Adipocyte (in vitro differentiated cells): ENCODE data around the gene THEM5.
A peak's percentile ranks its signal among the peaks of the same experiment; 100 is the strongest.
"Not testable (repeated sequence)": the region's sequence is repeated elsewhere in the genome, so short reads cannot be mapped to it uniquely, and the experiment has no call there.

Source experiments
- DNase-seq: peaks from one replicate; pipeline ENCODE4 v3.0.0-alpha.2; 2015; ENCODE audit warnings: low read depth
- H3K27me3 ChIP-seq: replicated peaks from 2 replicates; pipeline ENCODE4 v1.7.0; 2013; ENCODE audit warnings: mild to moderate bottlenecking, low read length, moderate library complexity; ENCODE audit not compliant: control insufficient read depth, insufficient read depth
- H3K36me3 ChIP-seq: 2 replicates; pipeline ENCODE4 v1.7.0; 2013; ENCODE audit warnings: low read length, mild to moderate bottlenecking, moderate library complexity; ENCODE audit not compliant: control insufficient read depth, insufficient read depth, severe bottlenecking
- H3K4me1 ChIP-seq: 2 replicates; pipeline ENCODE4 v1.7.0; 2013; ENCODE audit warnings: mild to moderate bottlenecking, low read length, moderate library complexity; ENCODE audit not compliant: control insufficient read depth, insufficient read depth
- H3K4me3 ChIP-seq: 2 replicates; pipeline ENCODE4 v1.7.0; 2013; ENCODE audit warnings: mild to moderate bottlenecking, low read length, moderate library complexity
- H3K9ac ChIP-seq: 2 replicates; pipeline ENCODE4 v1.7.0; 2013; ENCODE audit warnings: mild to moderate bottlenecking, low read length, moderate library complexity
- H3K9me3 ChIP-seq: 2 replicates; pipeline ENCODE4 v1.7.0; 2013; ENCODE audit warnings: mild to moderate bottlenecking, low read length, moderate library complexity; ENCODE audit not compliant: control insufficient read depth

THEM5 gene

DNA sequence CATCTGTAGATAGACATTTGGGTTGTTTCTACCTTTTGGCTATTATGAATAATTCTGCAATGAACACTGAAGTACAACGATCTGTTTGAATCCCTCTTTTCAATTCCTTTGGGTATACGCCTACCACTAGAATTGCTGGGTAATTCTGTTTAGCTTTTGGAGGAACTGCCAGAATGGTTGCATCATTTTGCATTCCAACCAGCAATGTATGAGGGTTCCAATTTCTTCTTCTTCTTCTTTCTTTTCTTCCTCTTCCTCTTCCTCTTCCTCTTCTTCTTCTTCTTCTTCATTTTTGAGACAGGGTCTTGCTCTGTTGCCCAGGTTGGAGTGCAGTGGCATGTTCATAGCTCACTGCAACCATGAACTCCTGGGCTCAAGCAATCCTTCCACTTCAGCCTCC is 13.8 kb upstream of the THEM5 start:
- Histone ChIP-seq H3K27me3 (no peaks in the 10 kb centered on the region), H3K36me3 (no peaks in the 10 kb centered on the region), H3K9ac (no peak overlapping the region), H3K4me3 (no peak overlapping the region), H3K9me3 (no peaks in the 10 kb centered on the region), H3K4me1 (peaks cover 23% of the 10 kb centered on the region)
- no peak for DNase-seq

DNA sequence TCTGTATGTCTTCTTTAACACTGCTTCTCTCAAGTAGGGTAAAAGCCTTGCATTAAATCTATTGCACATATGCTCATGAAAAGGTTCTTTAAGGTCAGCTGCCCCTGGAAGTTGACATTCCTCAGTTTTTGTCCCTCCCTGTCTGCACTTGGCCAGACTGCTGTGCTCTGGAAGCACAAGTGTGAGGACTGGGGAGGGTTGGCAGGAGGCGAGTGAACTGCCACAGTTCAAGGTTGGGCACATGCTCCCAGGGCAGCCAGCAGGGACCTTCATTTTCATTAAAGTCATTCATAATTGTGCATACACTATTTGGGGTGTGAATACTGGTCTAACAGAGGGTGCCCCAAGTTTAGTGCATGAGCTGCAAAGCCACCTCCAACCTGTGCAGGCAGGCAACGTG is 10.9 kb upstream of the THEM5 start:
- Histone ChIP-seq H3K4me1 (peaks cover 23% of the 10 kb centered on the region), H3K9me3 (no peaks in the 10 kb centered on the region), H3K36me3 (no peaks in the 10 kb centered on the region), H3K4me3 (no peak overlapping the region), H3K27me3 (peaks cover 5% of the 10 kb centered on the region), H3K9ac (no peak overlapping the region)
- DNase-seq: no peak

DNA sequence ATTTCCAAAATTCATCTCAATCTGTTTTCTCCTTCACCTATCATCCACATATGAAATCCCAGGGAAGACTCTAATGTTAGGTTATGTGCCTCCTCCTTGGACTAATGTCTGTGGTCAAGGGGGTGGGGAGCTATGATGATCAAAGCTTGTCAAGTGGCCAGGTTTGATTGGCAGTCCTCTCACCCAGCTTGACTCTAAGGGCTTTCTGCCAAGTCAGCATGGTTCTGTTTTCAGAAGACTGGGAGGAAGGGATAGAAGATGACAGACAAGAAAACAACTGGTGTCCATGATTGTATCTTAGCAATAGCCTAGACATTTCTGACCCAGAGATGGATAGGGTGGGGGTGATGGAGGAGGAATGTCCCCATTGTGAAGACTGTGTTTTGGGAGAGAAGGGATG is 9.1 kb upstream of the THEM5 start:
- H3K27me3 ChIP-seq: peaks cover 5% of the 10 kb centered on the region
- DNase-seq: no peak
- H3K36me3 ChIP-seq: no peaks in the 10 kb centered on the region
- H3K4me3 ChIP-seq: no peak overlapping the region
- H3K4me1 ChIP-seq: peaks cover 18% of the 10 kb centered on the region
- H3K9ac ChIP-seq: no peak overlapping the region
- no peaks in the 10 kb centered on the region for H3K9me3 ChIP-seq

DNA sequence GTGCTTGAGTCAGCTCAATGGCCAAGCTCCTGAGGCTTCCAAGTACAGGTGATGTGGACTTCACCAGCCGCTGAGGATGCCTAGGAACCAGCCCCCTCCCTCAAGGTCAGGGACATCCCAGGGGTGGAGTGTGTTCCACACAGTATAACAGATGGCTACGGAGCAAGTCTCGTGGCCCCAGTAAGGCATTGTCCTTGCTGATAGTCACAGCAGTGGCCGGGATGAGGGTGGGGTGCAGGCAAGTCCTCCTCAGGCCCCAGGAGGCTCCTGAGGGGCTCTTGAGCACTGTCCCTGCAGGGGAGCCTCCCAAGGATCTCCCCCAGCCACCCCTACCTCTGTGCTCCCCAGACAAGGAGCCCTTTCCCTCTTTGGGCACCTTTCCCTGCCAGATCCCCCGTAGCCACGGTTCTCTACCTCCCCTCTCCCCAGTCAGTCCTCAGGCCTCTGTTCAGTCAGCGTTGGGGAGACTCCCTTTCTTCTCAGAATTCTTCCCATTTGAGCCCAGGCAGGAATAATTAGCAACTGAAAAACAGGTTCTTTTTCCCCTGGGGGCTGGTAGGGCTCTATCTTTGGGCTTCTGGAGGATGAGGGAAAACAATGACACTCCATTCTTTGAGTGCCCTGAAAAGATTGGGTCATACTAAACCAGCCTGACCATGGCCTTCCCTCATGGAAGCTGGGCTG is 7.1 kb upstream of the THEM5 start:
- Histone ChIP-seq H3K9ac (no peak overlapping the region), H3K9me3 (no peaks in the 10 kb centered on the region), H3K4me1 (peaks cover 22% of the 10 kb centered on the region), H3K4me3 (no peak overlapping the region), H3K36me3 (no peaks in the 10 kb centered on the region), H3K27me3 (peaks cover 5% of the 10 kb centered on the region)
- no peak for DNase-seq

DNA sequence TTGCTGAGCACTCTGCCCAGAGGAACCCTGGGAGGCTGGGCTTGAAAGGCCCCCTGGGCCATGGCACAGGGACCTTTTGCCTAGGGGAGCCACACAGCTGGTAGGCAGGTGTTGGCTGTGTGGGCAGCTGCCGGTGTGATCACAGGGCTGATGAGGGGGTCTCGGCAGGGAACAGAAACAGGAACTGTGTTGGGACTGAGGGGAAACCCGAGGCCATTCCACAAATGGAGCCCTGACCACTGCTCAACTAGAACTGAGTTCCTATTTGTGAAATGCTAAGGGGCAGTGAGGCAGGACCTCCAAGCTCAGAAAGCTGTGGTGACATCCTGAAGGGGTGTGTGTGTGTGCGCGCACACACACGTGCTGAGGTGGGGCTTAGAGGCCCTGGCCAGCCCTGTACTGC is 6.4 kb upstream of the THEM5 start:
- Histone ChIP-seq H3K9ac (no peak overlapping the region), H3K36me3 (no peaks in the 10 kb centered on the region), H3K9me3 (no peaks in the 10 kb centered on the region), H3K4me1 (peaks cover 28% of the 10 kb centered on the region), H3K27me3 (peaks cover 5% of the 10 kb centered on the region), H3K4me3 (no peak overlapping the region)
- no peak for DNase-seq

DNA sequence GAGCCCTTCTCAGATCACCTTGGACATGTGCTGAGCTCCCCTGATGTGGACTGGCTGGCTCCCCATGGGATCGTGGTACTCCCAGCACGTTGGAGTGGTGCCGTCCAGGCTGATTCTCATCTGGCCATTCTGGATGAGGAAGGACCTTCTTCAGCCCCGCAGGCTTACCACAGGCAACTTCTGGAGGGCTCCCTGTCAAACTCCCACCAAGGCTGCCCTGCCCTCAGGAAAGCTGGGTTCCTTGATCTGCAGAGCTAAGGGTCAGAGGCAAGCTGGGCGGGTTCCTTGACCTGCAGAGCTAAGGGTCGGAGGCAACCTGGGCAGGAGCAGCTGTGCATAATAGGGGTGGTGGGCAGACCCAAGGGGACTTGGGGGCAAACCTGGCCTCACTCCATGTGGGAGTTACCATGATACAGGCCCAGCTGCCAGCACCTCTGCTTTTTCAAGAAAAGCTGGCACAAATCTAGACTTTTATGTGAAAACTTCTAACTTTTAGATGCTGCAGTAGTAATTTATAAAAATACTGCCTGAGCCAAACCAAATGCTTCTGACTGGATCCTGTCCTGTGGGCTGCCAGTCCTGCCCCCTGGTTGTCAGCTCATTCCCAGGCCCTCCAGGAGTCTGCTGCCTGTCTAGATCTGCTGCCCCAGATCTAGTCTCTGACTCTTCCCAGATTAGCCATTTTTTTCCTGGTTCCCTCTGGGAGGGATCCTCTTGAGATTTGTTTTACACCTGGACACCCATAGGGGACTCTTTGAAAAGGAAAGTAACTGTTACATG is 5.6 kb upstream of the THEM5 start:
- Histone ChIP-seq H3K9ac (no peak overlapping the region), H3K36me3 (no peaks in the 10 kb centered on the region), H3K27me3 (peaks cover 5% of the 10 kb centered on the region), H3K4me1 (peaks cover 21% of the 10 kb centered on the region), H3K9me3 (no peaks in the 10 kb centered on the region), H3K4me3 (no peak overlapping the region)
- no peak for DNase-seq

DNA sequence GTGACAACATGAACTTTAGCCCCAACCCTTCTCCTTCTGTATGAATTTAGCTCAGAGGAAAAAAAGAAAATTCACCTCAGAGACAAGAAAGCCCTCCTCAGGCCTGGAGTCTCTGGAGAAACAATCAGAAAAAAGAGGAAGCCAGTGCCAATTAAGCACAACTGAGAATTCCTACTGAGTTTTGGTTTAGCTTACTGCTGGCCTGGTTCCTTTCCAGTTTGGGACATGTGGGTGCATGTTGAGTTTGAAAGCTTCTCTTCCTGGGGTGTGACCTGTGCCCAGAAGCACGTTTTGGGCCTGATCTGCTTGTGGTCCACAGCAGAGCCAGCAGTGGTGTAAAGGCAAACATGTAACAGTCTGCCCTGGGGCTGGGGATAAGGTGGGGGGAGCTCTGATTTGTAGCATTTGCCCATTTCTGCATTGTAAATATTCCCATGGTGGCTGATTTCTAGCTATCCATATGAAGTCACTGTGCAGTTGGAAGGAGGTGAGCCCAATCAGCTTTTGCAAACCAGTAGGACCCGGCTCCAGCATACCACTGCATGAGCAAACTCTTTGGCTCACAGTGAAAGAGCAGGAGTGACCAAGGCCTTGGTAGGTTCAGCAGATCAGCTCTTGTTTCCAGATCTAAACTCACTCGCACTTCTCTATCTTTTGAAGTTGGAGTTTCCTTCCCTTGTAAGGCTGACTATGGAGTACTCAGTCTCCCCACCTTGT is 4.7 kb upstream of the THEM5 start:
- no peak overlapping the region for H3K9ac ChIP-seq
- peaks cover 8% of the 10 kb centered on the region for H3K27me3 ChIP-seq
- no peak overlapping the region for H3K4me3 ChIP-seq
- DNase-seq: no peak
- H3K36me3 ChIP-seq: no peaks in the 10 kb centered on the region
- H3K4me1 ChIP-seq: peaks cover 17% of the 10 kb centered on the region
- H3K9me3 ChIP-seq: no peaks in the 10 kb centered on the region

DNA sequence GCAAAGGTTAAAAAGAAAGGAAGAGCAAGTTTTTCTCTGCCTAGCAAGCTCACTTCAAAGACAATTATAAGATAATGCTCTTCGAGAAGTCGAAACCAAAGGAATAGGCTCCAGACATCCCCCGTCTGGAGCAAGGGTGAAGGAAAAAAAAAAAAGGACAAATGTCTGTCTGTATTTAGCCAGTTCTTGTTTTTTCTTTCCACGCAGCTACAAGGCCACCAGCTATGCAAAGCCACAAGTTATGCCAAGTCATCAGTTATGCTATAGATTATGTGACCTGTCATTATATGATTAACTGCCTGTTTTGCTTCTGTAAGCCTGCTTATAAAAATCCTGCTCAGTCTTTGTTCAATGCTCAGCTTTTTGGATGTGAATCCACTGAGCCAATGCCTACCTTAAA is 2.4 kb upstream of the THEM5 start:
- peaks cover 25% of the 10 kb centered on the region for H3K27me3 ChIP-seq
- peaks cover 17% of the 10 kb centered on the region for H3K4me1 ChIP-seq
- H3K9ac ChIP-seq: peak overlapping the region; percentile 68
- H3K36me3 ChIP-seq: no peaks in the 10 kb centered on the region
- DNase-seq: no peak
- H3K9me3 ChIP-seq: no peaks in the 10 kb centered on the region
- H3K4me3 ChIP-seq: no peak overlapping the region

DNA sequence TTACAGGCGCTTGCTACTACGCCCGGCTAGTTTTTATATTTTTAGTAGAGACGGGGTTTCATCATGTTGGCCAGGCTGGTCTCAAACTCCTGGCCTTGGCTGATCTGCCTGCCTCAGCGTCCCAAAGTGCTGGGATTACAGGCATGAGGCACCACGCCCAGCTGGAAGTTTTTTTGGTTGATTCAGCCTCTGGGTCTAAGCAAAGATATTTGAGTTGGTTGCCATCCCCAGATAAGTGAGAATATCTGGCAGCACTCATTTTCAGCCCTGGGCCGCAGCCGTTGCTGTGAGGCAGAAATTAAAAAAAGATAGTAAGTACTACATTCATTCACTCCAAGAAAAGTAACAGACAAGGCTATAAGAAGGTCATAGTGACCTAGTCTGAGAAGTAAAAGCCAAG is 2.0 kb upstream of the THEM5 start:
- not testable (repeated sequence) for DNase-seq, H3K9me3 ChIP-seq, H3K4me3 ChIP-seq, H3K36me3 ChIP-seq
- peaks cover 17% of the 10 kb centered on the region for H3K4me1 ChIP-seq
- H3K27me3 ChIP-seq: peaks cover 25% of the 10 kb centered on the region
- H3K9ac ChIP-seq: peak overlapping the region; percentile 68

DNA sequence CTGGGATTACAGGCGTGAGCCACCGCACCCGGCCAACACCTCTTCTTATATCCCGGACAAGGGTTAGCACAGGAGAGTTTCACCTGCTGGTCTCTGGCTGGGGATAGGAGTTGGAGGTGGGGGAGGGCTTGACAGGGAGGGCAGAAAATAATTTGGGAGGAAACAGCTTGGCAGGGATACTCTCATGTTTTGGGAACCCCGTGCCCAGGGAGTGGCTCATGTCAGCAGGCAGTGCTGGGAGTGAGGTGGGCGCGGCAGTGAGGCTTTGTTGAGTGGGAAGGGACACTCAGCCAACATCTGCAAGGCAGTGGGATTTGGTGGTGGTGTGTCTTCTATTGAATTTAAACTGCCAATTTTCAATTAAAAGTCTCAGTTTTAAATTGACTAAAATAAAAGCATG is 1.1 kb upstream of the THEM5 start:
- Histone ChIP-seq H3K4me3 (no peak overlapping the region), H3K9ac (no peak overlapping the region), H3K9me3 (no peaks in the 10 kb centered on the region), H3K27me3 (peaks cover 25% of the 10 kb centered on the region), H3K36me3 (no peaks in the 10 kb centered on the region), H3K4me1 (peaks cover 18% of the 10 kb centered on the region)
- no peak for DNase-seq

DNA sequence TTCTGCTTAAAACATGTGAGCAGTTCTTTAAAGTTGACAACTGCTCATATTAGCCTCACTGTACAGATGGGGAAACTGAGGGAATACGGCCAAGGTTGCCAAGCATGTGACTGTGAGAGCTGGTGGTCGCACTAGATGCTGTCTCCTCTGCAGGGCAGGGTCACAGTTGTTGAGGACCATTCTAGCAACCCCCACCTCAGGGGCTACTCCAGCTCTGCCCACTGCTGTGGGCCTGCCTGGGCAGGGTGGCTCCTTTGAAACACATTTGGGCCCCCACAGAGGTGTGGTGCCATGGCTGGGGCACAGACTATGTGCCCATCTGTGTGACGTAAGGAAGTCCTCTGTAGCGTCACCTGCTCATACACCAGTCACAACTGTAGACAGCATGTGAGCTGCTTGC is 779 bp downstream of the THEM5 start:
- no peak for DNase-seq
- Histone ChIP-seq H3K36me3 (no peaks in the 10 kb centered on the region), H3K9me3 (no peaks in the 10 kb centered on the region), H3K4me3 (no peak overlapping the region), H3K27me3 (peaks cover 25% of the 10 kb centered on the region), H3K4me1 (peaks cover 26% of the 10 kb centered on the region), H3K9ac (no peak overlapping the region)
